SH-SY5Y (cell line): ENCODE measurements around the gene DDR2.

Experiments used
- GATA2 ChIP-seq: IDR thresholded peaks from 2 replicates; pipeline ENCODE4 v1.6.1; 2011; ENCODE audit warnings: mild to moderate bottlenecking, low read depth, low read length
- GATA3 ChIP-seq: IDR thresholded peaks from 2 replicates; pipeline ENCODE4 v1.6.1; 2011; ENCODE audit warnings: low read depth, mild to moderate bottlenecking, low read length, moderate library complexity

Gene DDR2

GRCh38 chr1:162632217-162632666 is at the start of gene DDR2:
DDR2 (plus strand) TSS chr1:162632464; CDS start chr1:162719064, 86,600 bp downstream.
- TF ChIP-seq GATA3, result no peak
- TF ChIP-seq GATA2, result peak; percentile 5; the same call in 1 of the 2 replicates

GRCh38 chr1:162587347-162587746 is 44.9 kb upstream of the DDR2 start:
- no peak for TF ChIP-seq GATA3
- TF ChIP-seq GATA2, result no peak

- TF ChIP-seq GATA2 (no peak), GATA3 (no peak)
Measured at GRCh38 chr1:162587761-162588260, 44.5 kb upstream of the DDR2 start.

- TF ChIP-seq GATA2, result no peak
- TF ChIP-seq GATA3, result no peak
Measured at GRCh38 chr1:162590101-162590500, 42.2 kb upstream of the DDR2 start.

- no peak for TF ChIP-seq GATA2
- no peak for TF ChIP-seq GATA3
Measured at GRCh38 chr1:162590686-162591085, 41.6 kb upstream of the DDR2 start.

- TF ChIP-seq GATA2, result no peak
- TF ChIP-seq GATA3, result no peak
Measured at GRCh38 chr1:162596514-162597170, 35.6 kb upstream of the DDR2 start.

GRCh38 chr1:162599451-162599850 is 32.8 kb upstream of the DDR2 start:
- TF ChIP-seq GATA3 (no peak), GATA2 (no peak)

GRCh38 chr1:162605225-162605927 is 26.9 kb upstream of the DDR2 start:
- TF ChIP-seq GATA2 (no peak), GATA3 (no peak)

- TF ChIP-seq GATA2 (no peak), GATA3 (no peak)
Measured at GRCh38 chr1:162609306-162609705, 23.0 kb upstream of the DDR2 start.

GRCh38 chr1:162612606-162613400 is 19.5 kb upstream of the DDR2 start:
- TF ChIP-seq GATA3 (no peak), GATA2 (no peak)

GRCh38 chr1:162616848-162617247 is 15.4 kb upstream of the DDR2 start:
- TF ChIP-seq GATA2 (no peak), GATA3 (no peak)

GRCh38 chr1:162617513-162617912 is 14.8 kb upstream of the DDR2 start:
- TF ChIP-seq GATA2, result no peak
- no peak for TF ChIP-seq GATA3

- no peak for TF ChIP-seq GATA3
Measured at GRCh38 chr1:162619076-162619475, 13.2 kb upstream of the DDR2 start.

GRCh38 chr1:162621256-162621655 is 11.0 kb upstream of the DDR2 start:
- no peak for TF ChIP-seq GATA2
- TF ChIP-seq GATA3, result no peak
